CD14-positive monocyte (primary cell): ENCODE data around the gene KRT82. TPM values are rescaled to one million over a fixed set of nuclear protein-coding genes. Genes with fewer than 3 reads are reported as not detected.

Experiments used
- DNase-seq, 3 donors: peaks; one replicate each; pipeline ENCODE4 v3.0.0-alpha.2; 2011 to 2022
- H2AFZ ChIP-seq: 2 replicates; pipeline ENCODE4 v1.6.0; 2012; ENCODE audit warnings: mild to moderate bottlenecking, low read depth, low read length, inconsistent platforms; ENCODE audit not compliant: insufficient read depth, poor library complexity, severe bottlenecking
- H3K27ac ChIP-seq, 2 donors: 1 replicate in 1 of 2; 2 replicates in 1 of 2; pipeline ENCODE4 v1.5.1; 2012 to 2013; ENCODE audit warnings: low read length in 2 of 2, control low read depth in 1 of 2, inconsistent platforms in 1 of 2, low read depth in 1 of 2, mild to moderate bottlenecking in 1 of 2
- H3K27me3 ChIP-seq, 2 donors: one replicate each; pipeline versions ENCODE4 v1.6.0 to v1.6.1; 2011 to 2013; ENCODE audit warnings: low read length in 2 of 2; ENCODE audit not compliant: control insufficient read depth in 2 of 2, insufficient read depth in 2 of 2
- H3K36me3 ChIP-seq, 2 donors: replicated peaks in 1 of 2; 1 replicate in 1 of 2; 2 replicates in 1 of 2; pipeline versions ENCODE4 v1.5.1 to v1.6.1; 2012 to 2013; ENCODE audit warnings: low read length in 2 of 2, control low read depth in 1 of 2, inconsistent platforms in 1 of 2, mild to moderate bottlenecking in 1 of 2; ENCODE audit not compliant: insufficient read depth in 2 of 2, control insufficient read depth in 1 of 2
- H3K4me1 ChIP-seq, 2 donors: 1 replicate in 1 of 2; 2 replicates in 1 of 2; pipeline versions ENCODE4 v1.5.1 to v1.6.1; 2012 to 2013; ENCODE audit warnings: low read length in 2 of 2, control low read depth in 1 of 2, inconsistent platforms in 1 of 2, mild to moderate bottlenecking in 1 of 2, moderate library complexity in 1 of 2; ENCODE audit not compliant: insufficient read depth in 2 of 2, control insufficient read depth in 1 of 2
- H3K4me2 ChIP-seq: replicated peaks from 2 replicates; pipeline ENCODE3; 2012; ENCODE audit warnings: low read length, moderate library complexity, mild to moderate bottlenecking; ENCODE audit not compliant: poor library complexity, severe bottlenecking; ENCODE audit errors: extremely low read depth
- H3K4me3 ChIP-seq, 3 experiments: fragments of 200-600 bp in 1 of 3; sonication (generic) in 1 of 3; replicated peaks in 1 of 3; 1 replicate in 2 of 3; 2 replicates in 1 of 3; pipeline ENCODE4 v1.5.1; 2011 to 2013; ENCODE audit warnings: low read length in 3 of 3, mild to moderate bottlenecking in 3 of 3, control low read depth in 2 of 3, low read depth in 2 of 3, inconsistent platforms in 1 of 3, moderate library complexity in 1 of 3
- H3K79me2 ChIP-seq: 2 replicates; pipeline ENCODE4 v1.6.0; 2012; ENCODE audit warnings: mild to moderate bottlenecking, control low read depth, inconsistent platforms, low read length, moderate library complexity; ENCODE audit not compliant: insufficient read depth
- H3K9ac ChIP-seq: 2 replicates; pipeline ENCODE4 v1.6.0; 2017; ENCODE audit warnings: low read length, mild to moderate bottlenecking; ENCODE audit not compliant: insufficient read depth, poor library complexity, severe bottlenecking
- H3K9me3 ChIP-seq, 2 donors: replicated peaks in 1 of 2; 1 replicate in 1 of 2; 2 replicates in 1 of 2; pipeline versions ENCODE4 v1.5.1 to v1.6.1; 2012 to 2013; ENCODE audit warnings: low read length in 2 of 2, control low read depth in 1 of 2; ENCODE audit not compliant: control insufficient read depth in 1 of 2, insufficient read depth in 1 of 2
- H4K20me1 ChIP-seq: 2 replicates; pipeline ENCODE4 v1.6.0; 2012; ENCODE audit warnings: mild to moderate bottlenecking, low read length, control low read depth, moderate library complexity; ENCODE audit not compliant: insufficient read depth
- H3K27ac Mint-ChIP-seq, 7 donors: one replicate each; pipeline ENCODE4 v1.8.0; 2020; ENCODE audit warnings: mild to moderate bottlenecking in 7 of 7, mixed read lengths in 7 of 7, moderate library complexity in 6 of 7, inconsistent platforms in 2 of 7
- H3K27me3 Mint-ChIP-seq, 3 donors: one replicate each; pipeline ENCODE4 v1.8.0; 2021 to 2022; ENCODE audit warnings: low read depth in 3 of 3, mild to moderate bottlenecking in 3 of 3, mixed read lengths in 3 of 3, moderate library complexity in 3 of 3, inconsistent platforms in 1 of 3
- H3K36me3 Mint-ChIP-seq, 2 donors: one replicate each; pipeline ENCODE4 v1.8.0; 2020; ENCODE audit warnings: mixed read lengths in 2 of 2, inconsistent platforms in 1 of 2, mild to moderate bottlenecking in 1 of 2
- H3K4me1 Mint-ChIP-seq: one replicate; pipeline ENCODE4 v1.8.0; 2020; ENCODE audit warnings: mild to moderate bottlenecking, mixed read lengths
- H3K4me3 Mint-ChIP-seq, 2 donors: one replicate each; pipeline ENCODE4 v1.8.0; 2020; ENCODE audit warnings: mild to moderate bottlenecking in 2 of 2, mixed read lengths in 2 of 2, moderate library complexity in 1 of 2
- H3K9me3 Mint-ChIP-seq, 7 donors: one replicate each; pipeline ENCODE4 v1.8.0; 2020 to 2022; ENCODE audit warnings: mixed read lengths in 7 of 7, mild to moderate bottlenecking in 6 of 7, moderate library complexity in 6 of 7, inconsistent platforms in 2 of 7
- CTCF ChIP-seq: fragments of 200-600 bp; IDR thresholded peaks from one replicate; pipeline ENCODE4 v1.8.0; 2022; ENCODE audit warnings: antibody characterized with exemption, mild to moderate bottlenecking
- WGBS: methylation state at CpG from one replicate; pipeline ENCODE4 v1.1.5; 2013; ENCODE audit warnings: missing lambda C conversion rate; ENCODE audit not compliant: insufficient coverage; 5-methylcytosine and 5-hydroxymethylcytosine counted together
- intact Hi-C, 2 donors: fragments of 100-400 bp; cut with micrococcal nuclease; formaldehyde crosslinking; loops; one replicate each; pipeline versions ENCODE4 v1.15.0 to v1.15.1; 2023
- polyA plus RNA-seq, 3 donors: library from polyadenylated mRNA; depleted of rRNA in 1 of 3; unstranded in 2 of 3; stranded (reverse) in 1 of 3; fragments of 300-500 nt in 2 of 3; fragments of >200 nt in 1 of 3; fragmentation: Illumina TruSeq in 2 of 3; gene quantifications; 1 replicate in 2 of 3; 2 replicates in 1 of 3; pipeline ENCODE4 v1.2.3, GENCODE V29; 2012 to 2021

KRT82 gene
- polyA plus RNA-seq, 3 donors, result not detected

- H3K4me3 ChIP-seq, result no peak overlapping the region
- H2AFZ ChIP-seq, result no peak overlapping the region
- H3K9ac ChIP-seq, result no peak overlapping the region
- Mint-ChIP-seq H3K27ac (no peak overlapping the region), H3K36me3 (no peaks in the 10 kb centered on the region), H3K4me3 (no peak overlapping the region), H3K9me3 (no peaks in the 10 kb centered on the region), H3K27me3 (peaks cover 1 to 2% (median 2%) of the 10 kb centered on the region in 3 donors), H3K4me1 (no peaks in the 10 kb centered on the region)
- H4K20me1 ChIP-seq, result no peaks in the 10 kb centered on the region
- WGBS, result no CpG with 5 or more reads among the region's 2 CpGs
- H3K9me3 ChIP-seq, result no peaks in the 10 kb centered on the region
- H3K27ac ChIP-seq, result no peak overlapping the region
- no peaks in the 10 kb centered on the region for H3K4me1 ChIP-seq
- H3K4me2 ChIP-seq, result no peak overlapping the region
- H3K36me3 ChIP-seq, result no peaks in the 10 kb centered on the region
- TF ChIP-seq CTCF, result no peak
- no peaks in the 10 kb centered on the region for H3K79me2 ChIP-seq
- DNase-seq, result no peak
- intact Hi-C loops, result no loop called here
- H3K27me3 ChIP-seq, result no peaks in the 10 kb centered on the region
Observed at GRCh38 chr12:52382854-52383253, 23.3 kb downstream of the KRT82 start.

GRCh38 chr12:52381206-52381605, 24.9 kb downstream of the KRT82 start:
- no peak for TF ChIP-seq CTCF
- Histone ChIP-seq H3K27me3 (no peaks in the 10 kb centered on the region), H3K27ac (no peak overlapping the region), H4K20me1 (no peaks in the 10 kb centered on the region), H3K36me3 (no peaks in the 10 kb centered on the region), H3K9me3 (no peaks in the 10 kb centered on the region), H3K9ac (no peak overlapping the region), H3K4me1 (no peaks in the 10 kb centered on the region), H2AFZ (no peak overlapping the region), H3K4me2 (no peak overlapping the region), H3K4me3 (no peak overlapping the region), H3K79me2 (no peaks in the 10 kb centered on the region)
- no peak for DNase-seq
- H3K4me1 Mint-ChIP-seq, result no peaks in the 10 kb centered on the region
- H3K36me3 Mint-ChIP-seq, result no peaks in the 10 kb centered on the region
- peaks cover 2 to 3% (median 3%) of the 10 kb centered on the region in 3 donors for H3K27me3 Mint-ChIP-seq
- no peak overlapping the region for H3K27ac Mint-ChIP-seq
- no peaks in the 10 kb centered on the region for H3K9me3 Mint-ChIP-seq
- 99% methylated on average over 8 of the region's 8 CpGs for WGBS
- intact Hi-C loops, result no loop called here
- no peak overlapping the region for H3K4me3 Mint-ChIP-seq
